ENCODE results near the gene TTC19.
A peak's percentile ranks its signal among the peaks of the same experiment; 100 is the strongest.

TTC19 gene

GRCh38 chr17:15999141-15999973 lies at the start of gene TTC19, which contains the start of gene ZSWIM7:
TTC19 (plus strand) TSS chr17:15999824; CDS start chr17:15999849, 25 bp downstream.
ZSWIM7 (minus strand) TSS chr17:15999704; CDS start chr17:15999594, 110 bp downstream.
- peak; percentile 91 to 95 (median 93) for DNase-seq

GRCh38 chr17:15951368-15952047 lies 48.1 kb upstream of the TTC19 start:
- no peak for DNase-seq

GRCh38 chr17:15952048-15952532 lies 47.5 kb upstream of the TTC19 start:
- no peak for DNase-seq

GRCh38 chr17:15952916-15953790 lies 46.5 kb upstream of the TTC19 start:
- no peak for DNase-seq

GRCh38 chr17:15954222-15954621 lies 45.4 kb upstream of the TTC19 start:
- no peak for DNase-seq

GRCh38 chr17:15955793-15956541 lies 43.7 kb upstream of the TTC19 start:
- no peak for DNase-seq

GRCh38 chr17:15957206-15957605 lies 42.4 kb upstream of the TTC19 start:
- no peak for DNase-seq

GRCh38 chr17:15957608-15958307 lies 41.9 kb upstream of the TTC19 start:
- DNase-seq: no peak

- DNase-seq: no peak
Observed at GRCh38 chr17:15958484-15958854, 41.2 kb upstream of the TTC19 start.

- DNase-seq: no peak
Observed at GRCh38 chr17:15963670-15964110, 35.9 kb upstream of the TTC19 start.

- peak in 1 of 3 experiments; percentile 7 for DNase-seq
Observed at GRCh38 chr17:15965528-15965927, 34.1 kb upstream of the TTC19 start.

GRCh38 chr17:15966183-15966878 lies 33.3 kb upstream of the TTC19 start:
- DNase-seq: peak; percentile 49 to 75 (median 71)

- DNase-seq: peak in 2 of 3 experiments; percentile 14 to 29
Observed at GRCh38 chr17:15966879-15967248, 32.8 kb upstream of the TTC19 start.

- no peak for DNase-seq
Observed at GRCh38 chr17:15967706-15968399, 31.8 kb upstream of the TTC19 start.

- no peak for DNase-seq
Observed at GRCh38 chr17:15969463-15969862, 30.2 kb upstream of the TTC19 start.

- DNase-seq: no peak
Observed at GRCh38 chr17:15970500-15970899, 29.1 kb upstream of the TTC19 start.

- DNase-seq: no peak
Observed at GRCh38 chr17:15971098-15971678, 28.4 kb upstream of the TTC19 start.

GRCh38 chr17:15971882-15972281 lies 27.7 kb upstream of the TTC19 start:
- DNase-seq: no peak

GRCh38 chr17:15972497-15972951 lies 27.1 kb upstream of the TTC19 start:
- DNase-seq: no peak

- DNase-seq: no peak
Observed at GRCh38 chr17:15973016-15973415, 26.6 kb upstream of the TTC19 start.

All from NCI-H1417 (cell line).